Activated T-cell treated with anti-CD3 and anti-CD28 coated beads, Interleukin-2, amount 50 U/mL, for 1 hour (primary cell): ENCODE data around the gene CD300LF.
A peak's percentile ranks its signal among the peaks of the same experiment; 100 is the strongest.

Experiments used
- DNase-seq: peaks from one replicate; pipeline ENCODE4 v3.0.0-alpha.2; 2020

The CD300LF gene

GRCh38 chr17:74745548-74746177, 32.9 kb upstream of the CD300LF start:
- peak; percentile 18 for DNase-seq

GRCh38 chr17:74744714-74745547, 32.2 kb upstream of the CD300LF start:
- peak; percentile 93 for DNase-seq

- DNase-seq: no peak
Observed at GRCh38 chr17:74744349-74744713, 31.6 kb upstream of the CD300LF start.

- DNase-seq: no peak
Observed at GRCh38 chr17:74743755-74744154, 31.0 kb upstream of the CD300LF start.

GRCh38 chr17:74742978-74743545, 30.3 kb upstream of the CD300LF start:
- DNase-seq: peak; percentile 21

GRCh38 chr17:74742153-74742515, 29.4 kb upstream of the CD300LF start:
- peak; percentile 52 for DNase-seq

GRCh38 chr17:74740641-74741387, 28.1 kb upstream of the CD300LF start:
- peak; percentile 14 for DNase-seq

- DNase-seq: peak; percentile 15
Observed at GRCh38 chr17:74740173-74740572, 27.4 kb upstream of the CD300LF start.

GRCh38 chr17:74739227-74739831, 26.6 kb upstream of the CD300LF start:
- DNase-seq: peak; percentile 30

GRCh38 chr17:74738051-74738996, 25.6 kb upstream of the CD300LF start:
- DNase-seq: peak; percentile 70

GRCh38 chr17:74737299-74738050, 24.8 kb upstream of the CD300LF start:
- DNase-seq: peak; percentile 64

- peak; percentile 68 for DNase-seq
Observed at GRCh38 chr17:74736513-74737298, 24.0 kb upstream of the CD300LF start, which contains the start of gene RAB37. Gene RAB37, plus strand, starts transcription at chr17:74737256. Its CDS starts 17 bp downstream, at chr17:74737273.

GRCh38 chr17:74734256-74734655, 21.5 kb upstream of the CD300LF start:
- no peak for DNase-seq

GRCh38 chr17:74733365-74734122, 20.8 kb upstream of the CD300LF start:
- no peak for DNase-seq

- no peak for DNase-seq
Observed at GRCh38 chr17:74732042-74732867, 19.5 kb upstream of the CD300LF start.

GRCh38 chr17:74731347-74731605, 18.6 kb upstream of the CD300LF start:
- no peak for DNase-seq

- peak; percentile 54 for DNase-seq
Observed at GRCh38 chr17:74730491-74731346, 18.0 kb upstream of the CD300LF start.

GRCh38 chr17:74729866-74730265, 17.1 kb upstream of the CD300LF start:
- DNase-seq: no peak
